ENCODE measurements around the gene TESK1.
"Not testable (repeated sequence)": the region's sequence is repeated elsewhere in the genome, so short reads cannot be mapped to it uniquely, and the experiment has no call there.

The TESK1 gene

GRCh38 chr9:35615981-35616680 is 11.1 kb downstream of the TESK1 start:
- no peak for DNase-seq (ENCODE audit: low read depth in 1 of 2, low spot score in 1 of 2)

- peak; percentile 35 to 42 for DNase-seq (ENCODE audit: low read depth in 1 of 2, low spot score in 1 of 2)
These were observed 11.8 kb downstream of the TESK1 start for GRCh38 chr9:35616681-35617459.

- DNase-seq (ENCODE audit: low read depth in 1 of 2, low spot score in 1 of 2) = no peak
These were observed 12.5 kb downstream of the TESK1 start for GRCh38 chr9:35617548-35617947.

- no peak for DNase-seq (ENCODE audit: low read depth in 1 of 2, low spot score in 1 of 2)
These were observed 13.3 kb downstream of the TESK1 start, which contains the start of gene CD72 for GRCh38 chr9:35618325-35618727. Gene CD72 (minus strand): TSS chr9:35618413. CDS start chr9:35618303, 110 bp downstream.

GRCh38 chr9:35618854-35619799 is 14.1 kb downstream of the TESK1 start:
- no peak for DNase-seq (ENCODE audit: low read depth in 1 of 2, low spot score in 1 of 2)

- DNase-seq (ENCODE audit: low read depth in 1 of 2, low spot score in 1 of 2) = no peak
These were observed 14.7 kb downstream of the TESK1 start for GRCh38 chr9:35619800-35620158.

GRCh38 chr9:35627575-35627974 is 22.5 kb downstream of the TESK1 start:
- no peak for DNase-seq (ENCODE audit: low read depth in 1 of 2, low spot score in 1 of 2)

GRCh38 chr9:35628389-35628991 is 23.4 kb downstream of the TESK1 start:
- DNase-seq (ENCODE audit: low read depth in 1 of 2, low spot score in 1 of 2) = no peak

GRCh38 chr9:35629597-35629996 is 24.5 kb downstream of the TESK1 start:
- DNase-seq (ENCODE audit: low read depth in 1 of 2, low spot score in 1 of 2) = no peak

GRCh38 chr9:35635730-35636129 is 30.7 kb downstream of the TESK1 start:
- DNase-seq (ENCODE audit: low read depth in 1 of 2, low spot score in 1 of 2) = no peak

- no peak for DNase-seq (ENCODE audit: low read depth in 1 of 2, low spot score in 1 of 2)
These were observed 31.2 kb downstream of the TESK1 start for GRCh38 chr9:35636135-35636876.

GRCh38 chr9:35636877-35637246 is 31.8 kb downstream of the TESK1 start:
- not testable (repeated sequence) for DNase-seq (ENCODE audit: low read depth in 1 of 2, low spot score in 1 of 2)

- not testable (repeated sequence) for DNase-seq (ENCODE audit: low read depth in 1 of 2, low spot score in 1 of 2)
These were observed 32.4 kb downstream of the TESK1 start for GRCh38 chr9:35637427-35637955.

GRCh38 chr9:35638751-35639150 is 33.7 kb downstream of the TESK1 start:
- DNase-seq (ENCODE audit: low read depth in 1 of 2, low spot score in 1 of 2) = not testable (repeated sequence)

- DNase-seq (ENCODE audit: low read depth in 1 of 2, low spot score in 1 of 2) = not testable (repeated sequence)
These were observed 34.2 kb downstream of the TESK1 start for GRCh38 chr9:35639225-35639624.

- no peak for DNase-seq (ENCODE audit: low read depth in 1 of 2, low spot score in 1 of 2)
These were observed 34.6 kb downstream of the TESK1 start for GRCh38 chr9:35639631-35640030.

GRCh38 chr9:35640431-35640830 is 35.4 kb downstream of the TESK1 start:
- DNase-seq (ENCODE audit: low read depth in 1 of 2, low spot score in 1 of 2) = not testable (repeated sequence)

- DNase-seq (ENCODE audit: low read depth in 1 of 2, low spot score in 1 of 2) = not testable (repeated sequence)
These were observed 36.4 kb downstream of the TESK1 start for GRCh38 chr9:35641478-35641877.

GRCh38 chr9:35643046-35643445 is 38.0 kb downstream of the TESK1 start:
- no peak for DNase-seq (ENCODE audit: low read depth in 1 of 2, low spot score in 1 of 2)

GRCh38 chr9:35645736-35646135 is 40.7 kb downstream of the TESK1 start:
- not testable (repeated sequence) for DNase-seq (ENCODE audit: low read depth in 1 of 2, low spot score in 1 of 2)
